NCI-H446 treated with DMSO at 0.1 percent for 48 hours (cell line): ENCODE data around the gene CXCL17.

Experiments used
- DNase-seq: peaks from one replicate; lab custom pipeline; 2025; lab: John Stamatoyannopoulos, UW

The CXCL17 gene

GRCh38 chr19:42397263-42398166 is 45.2 kb downstream of the CXCL17 start:
- no peak for DNase-seq

GRCh38 chr19:42396381-42397262 is 46.1 kb downstream of the CXCL17 start:
- peak; percentile 98 for DNase-seq

GRCh38 chr19:42394751-42395150 is 48.0 kb downstream of the CXCL17 start:
- no peak for DNase-seq

- no peak for DNase-seq
Observed at GRCh38 chr19:42392165-42392564, 50.6 kb downstream of the CXCL17 start.

- no peak for DNase-seq
Observed at GRCh38 chr19:42389899-42390298, 52.8 kb downstream of the CXCL17 start, which contains the start of gene CNFN. TSS of gene CNFN (minus strand) at chr19:42390297. CDS start at chr19:42389037, 1,260 bp downstream.

GRCh38 chr19:42388851-42389489 is 53.8 kb downstream of the CXCL17 start:
- no peak for DNase-seq

- no peak for DNase-seq
Observed at GRCh38 chr19:42386974-42387707, 55.6 kb downstream of the CXCL17 start.

- no peak for DNase-seq
Observed at GRCh38 chr19:42380155-42380554, 62.6 kb downstream of the CXCL17 start.
